ENCODE results near the gene PMS1.
A peak's percentile ranks its signal among the peaks of the same experiment; 100 is the strongest.
"Not testable (repeated sequence)": the region's sequence is repeated elsewhere in the genome, so short reads cannot be mapped to it uniquely, and the experiment has no call there.

PMS1 gene

DNA sequence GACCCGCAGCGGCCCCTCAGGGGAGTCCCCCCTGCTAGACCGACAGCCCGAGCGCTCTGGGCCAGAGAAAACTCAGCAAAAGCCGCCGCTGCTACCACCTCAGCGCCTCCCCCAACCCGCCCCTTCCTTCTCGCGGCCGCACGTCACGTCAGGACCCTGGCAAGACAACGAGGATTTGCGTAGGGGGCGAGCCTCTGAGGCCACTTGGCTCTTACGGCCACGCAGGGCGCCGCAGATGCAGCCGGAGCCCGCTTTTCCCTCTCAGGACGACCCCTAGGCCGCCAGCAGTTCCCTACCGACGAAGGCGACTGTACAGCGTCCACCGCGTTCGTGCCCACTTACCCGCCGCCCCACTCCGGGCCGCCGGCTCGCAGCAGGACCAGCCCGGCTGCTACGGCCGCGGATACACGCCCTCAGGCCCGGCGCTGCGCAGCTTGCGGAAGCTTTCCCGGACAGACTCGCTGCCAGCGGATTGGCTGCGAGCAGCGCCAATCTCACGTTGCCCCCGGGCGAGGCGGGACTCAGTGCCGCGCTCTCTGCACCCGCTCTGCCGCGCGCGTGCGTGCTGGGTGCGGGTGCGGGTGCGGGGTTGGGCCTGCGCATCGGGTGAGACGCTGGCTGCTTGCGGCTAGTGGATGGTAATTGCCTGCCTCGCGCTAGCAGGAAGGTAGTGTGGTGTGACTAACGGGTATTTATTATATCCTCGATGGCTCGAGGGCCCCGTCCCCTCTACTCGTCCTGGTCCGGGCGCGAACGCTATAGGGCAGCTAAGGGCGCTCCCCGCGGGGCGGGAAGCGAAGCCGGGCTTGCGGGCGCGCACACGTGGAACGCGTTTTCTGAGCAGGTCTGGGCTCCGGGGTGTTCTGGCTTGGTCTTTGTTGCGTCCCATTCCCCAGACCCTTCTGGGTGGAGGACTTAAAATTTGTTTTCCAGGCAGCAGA lies at the start of gene PMS1, which contains the start of gene ORMDL1:
Gene PMS1 (plus strand): TSS at position 524 of the 941 bp plus-strand sequence. CDS start 7,360 bp downstream, outside the sequence.
Gene ORMDL1 (minus strand): TSS at position 413 of the 941 bp plus-strand sequence. CDS start 1,744 bp downstream, outside the sequence.
- H3K9ac ChIP-seq (ENCODE audit: low read length), result peak within 1 kb of the TSS; percentile 91
- H3K4me2 ChIP-seq (ENCODE audit: low read length), result peak within 1 kb of the TSS; percentile 96
- H3F3A ChIP-seq (ENCODE audit: insufficient read depth, low read length), result no peaks in the 10 kb centered on the region
- H3K36me3 ChIP-seq (ENCODE audit: insufficient read depth, low read length), result peaks cover 59% of the 10 kb centered on the region
- TF ChIP-seq, protein P1, sequence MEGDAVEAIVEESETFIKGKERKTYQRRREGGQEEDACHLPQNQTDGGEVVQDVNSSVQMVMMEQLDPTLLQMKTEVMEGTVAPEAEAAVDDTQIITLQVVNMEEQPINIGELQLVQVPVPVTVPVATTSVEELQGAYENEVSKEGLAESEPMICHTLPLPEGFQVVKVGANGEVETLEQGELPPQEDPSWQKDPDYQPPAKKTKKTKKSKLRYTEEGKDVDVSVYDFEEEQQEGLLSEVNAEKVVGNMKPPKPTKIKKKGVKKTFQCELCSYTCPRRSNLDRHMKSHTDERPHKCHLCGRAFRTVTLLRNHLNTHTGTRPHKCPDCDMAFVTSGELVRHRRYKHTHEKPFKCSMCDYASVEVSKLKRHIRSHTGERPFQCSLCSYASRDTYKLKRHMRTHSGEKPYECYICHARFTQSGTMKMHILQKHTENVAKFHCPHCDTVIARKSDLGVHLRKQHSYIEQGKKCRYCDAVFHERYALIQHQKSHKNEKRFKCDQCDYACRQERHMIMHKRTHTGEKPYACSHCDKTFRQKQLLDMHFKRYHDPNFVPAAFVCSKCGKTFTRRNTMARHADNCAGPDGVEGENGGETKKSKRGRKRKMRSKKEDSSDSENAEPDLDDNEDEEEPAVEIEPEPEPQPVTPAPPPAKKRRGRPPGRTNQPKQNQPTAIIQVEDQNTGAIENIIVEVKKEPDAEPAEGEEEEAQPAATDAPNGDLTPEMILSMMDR (IDR thresholded peaks at IDR 0.05; ENCODE audit: low read length), result no peak
- no peak for TF ChIP-seq EZH2 (IDR thresholded peaks at IDR 0.05; ENCODE audit: borderline replicate concordance, low read length)
- H3K4me1 ChIP-seq (ENCODE audit: insufficient read depth, low read length, severe bottlenecking), result peaks cover 31% of the 10 kb centered on the region
- peak within 1 kb of the TSS; percentile 73 for H3K27ac ChIP-seq (ENCODE audit: low read depth, low read length, poor library complexity, severe bottlenecking)
- H3K27me3 ChIP-seq (ENCODE audit: insufficient read depth, low read length), result no peaks in the 10 kb centered on the region
- H3K9me2 ChIP-seq (ENCODE audit: low read depth, low read length), result no peaks in the 10 kb centered on the region
- no peaks in the 10 kb centered on the region for H4K20me1 ChIP-seq (ENCODE audit: insufficient read depth, low read length)
- peaks cover 68% of the 10 kb centered on the region for H3K79me2 ChIP-seq (ENCODE audit: insufficient read depth, low read length)
- no peaks in the 10 kb centered on the region for H3K9me3 ChIP-seq (ENCODE audit: low read length)
- no peak within 1 kb of the TSS for H2AFZ ChIP-seq (ENCODE audit: low read length)
- H3K4me3 ChIP-seq (ENCODE audit: low read depth, low read length, poor library complexity, severe bottlenecking), result peak within 1 kb of the TSS; percentile 79

DNA sequence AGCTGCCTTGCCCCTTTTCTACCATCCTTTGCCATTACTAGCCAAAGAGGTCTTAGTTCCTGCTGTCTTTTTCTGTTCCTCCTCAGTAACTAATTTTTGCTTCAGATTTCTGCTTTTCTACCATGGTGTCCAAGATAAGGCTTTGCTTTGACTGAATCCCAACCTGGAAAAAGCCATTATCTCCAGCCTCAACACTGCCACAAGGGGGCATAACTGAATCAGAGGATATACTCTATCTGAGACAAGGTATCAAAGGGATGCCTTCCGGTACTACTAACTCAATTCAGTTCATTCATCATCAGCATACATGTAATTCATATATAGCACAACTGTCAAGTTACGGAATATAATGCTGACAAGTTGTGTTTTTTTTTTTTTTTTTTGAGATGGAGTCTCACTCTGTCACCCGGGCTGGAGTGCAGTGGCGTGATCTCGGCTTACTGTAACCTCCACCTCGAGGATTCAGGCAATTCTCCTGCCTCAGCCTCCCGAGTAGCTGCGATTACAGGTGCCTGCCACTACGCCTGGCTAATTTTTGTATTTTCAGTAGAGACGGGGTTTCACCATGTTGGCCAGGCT lies 33.1 kb upstream of the PMS1 start:
- Histone ChIP-seq H3K27me3 (ENCODE audit: insufficient read depth, low read length) (no peaks in the 10 kb centered on the region), H3K9me3 (ENCODE audit: low read length) (no peaks in the 10 kb centered on the region), H3K79me2 (ENCODE audit: insufficient read depth, low read length) (no peaks in the 10 kb centered on the region), H3K4me2 (ENCODE audit: low read length) (no peak overlapping the region), H3K4me1 (ENCODE audit: insufficient read depth, low read length, severe bottlenecking) (no peaks in the 10 kb centered on the region), H3K36me3 (ENCODE audit: insufficient read depth, low read length) (peaks cover 20% of the 10 kb centered on the region; the same call in 1 of the 2 replicates), H3K9ac (ENCODE audit: low read length) (no peak overlapping the region), H3K4me3 (ENCODE audit: low read depth, low read length, poor library complexity, severe bottlenecking) (no peak overlapping the region), H3K27ac (ENCODE audit: low read depth, low read length, poor library complexity, severe bottlenecking) (no peak overlapping the region), H3K9me2 (ENCODE audit: low read depth, low read length) (no peaks in the 10 kb centered on the region), H3F3A (ENCODE audit: insufficient read depth, low read length) (no peaks in the 10 kb centered on the region), H2AFZ (ENCODE audit: low read length) (no peak overlapping the region), H4K20me1 (ENCODE audit: insufficient read depth, low read length) (no peaks in the 10 kb centered on the region)
- no peak for TF ChIP-seq EZH2 (IDR thresholded peaks at IDR 0.05; ENCODE audit: borderline replicate concordance, low read length)
- TF ChIP-seq, protein P1 (IDR thresholded peaks at IDR 0.05; ENCODE audit: low read length), result peak; percentile 81

DNA sequence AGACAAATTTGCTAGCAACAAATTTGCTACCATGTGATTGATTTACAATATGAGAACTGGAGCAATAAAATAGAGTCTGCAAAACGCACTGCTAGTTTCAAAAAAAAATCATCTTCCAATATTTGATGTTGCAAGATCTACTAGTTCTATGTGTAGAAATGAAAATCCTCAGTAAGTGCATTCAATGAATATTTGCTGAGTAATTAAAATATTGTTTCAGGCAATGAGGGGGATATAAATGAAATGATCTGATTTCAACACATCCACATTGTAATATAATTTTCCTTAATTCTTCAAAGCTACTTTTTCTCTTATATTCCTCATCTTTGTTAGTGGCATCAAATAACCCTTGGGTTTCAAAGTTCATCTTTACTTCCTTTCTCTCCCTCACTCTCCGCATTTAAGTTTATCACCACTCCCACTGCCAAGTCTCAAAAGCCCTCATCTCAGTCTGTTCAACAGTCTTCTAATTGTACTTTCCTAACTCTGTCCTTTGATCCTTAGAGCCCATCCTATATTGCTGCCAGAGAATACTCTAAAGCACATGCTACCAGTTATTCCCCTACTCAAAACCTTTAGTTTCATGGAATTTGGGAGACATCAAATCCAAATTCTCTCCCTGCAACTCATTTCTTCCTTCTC lies 27.8 kb upstream of the PMS1 start:
- Histone ChIP-seq H3K4me3 (ENCODE audit: low read depth, low read length, poor library complexity, severe bottlenecking) (no peak overlapping the region), H3K79me2 (ENCODE audit: insufficient read depth, low read length) (no peaks in the 10 kb centered on the region), H3K27ac (ENCODE audit: low read depth, low read length, poor library complexity, severe bottlenecking) (no peak overlapping the region), H3K9ac (ENCODE audit: low read length) (no peak overlapping the region), H3K27me3 (ENCODE audit: insufficient read depth, low read length) (no peaks in the 10 kb centered on the region), H3K4me2 (ENCODE audit: low read length) (no peak overlapping the region), H3F3A (ENCODE audit: insufficient read depth, low read length) (no peaks in the 10 kb centered on the region), H3K9me2 (ENCODE audit: low read depth, low read length) (no peaks in the 10 kb centered on the region), H4K20me1 (ENCODE audit: insufficient read depth, low read length) (no peaks in the 10 kb centered on the region), H3K36me3 (ENCODE audit: insufficient read depth, low read length) (peaks cover 16% of the 10 kb centered on the region; the same call in 1 of the 2 replicates), H2AFZ (ENCODE audit: low read length) (no peak overlapping the region), H3K9me3 (ENCODE audit: low read length) (no peaks in the 10 kb centered on the region), H3K4me1 (ENCODE audit: insufficient read depth, low read length, severe bottlenecking) (peaks cover 4% of the 10 kb centered on the region)
- TF ChIP-seq EZH2 (IDR thresholded peaks at IDR 0.05; ENCODE audit: borderline replicate concordance, low read length), result no peak
- TF ChIP-seq, protein P1 (IDR thresholded peaks at IDR 0.05; ENCODE audit: low read length), result no peak

DNA sequence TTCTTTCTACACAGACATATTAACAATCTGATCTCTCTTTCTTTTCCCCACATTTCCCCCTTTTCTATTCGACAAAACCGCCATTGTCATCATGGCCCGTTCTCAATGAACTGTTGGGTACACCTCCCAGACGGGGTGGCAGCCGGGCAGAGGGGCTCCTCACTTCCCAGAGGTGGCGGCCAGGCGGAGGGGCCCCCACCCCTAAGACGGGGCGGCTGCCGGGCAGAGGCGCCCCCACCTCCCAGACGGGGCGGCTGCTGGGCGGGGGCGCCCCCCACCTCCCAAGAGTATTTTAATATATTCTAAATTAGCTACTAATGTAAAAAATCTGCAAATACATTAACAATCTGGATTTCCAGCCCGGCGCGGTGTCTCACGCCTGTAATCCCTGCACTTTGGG lies 24.1 kb upstream of the PMS1 start:
- H3K36me3 ChIP-seq (ENCODE audit: insufficient read depth, low read length), result not testable (repeated sequence)

More for the DNA sequence above, 24.1 kb upstream of the PMS1 start:
- H3K27ac ChIP-seq (ENCODE audit: low read depth, low read length, poor library complexity, severe bottlenecking); H3K4me3 ChIP-seq (ENCODE audit: low read depth, low read length, poor library complexity, severe bottlenecking); H3K79me2 ChIP-seq (ENCODE audit: insufficient read depth, low read length); H3K9ac ChIP-seq (ENCODE audit: low read length); H4K20me1 ChIP-seq (ENCODE audit: insufficient read depth, low read length); H2AFZ ChIP-seq (ENCODE audit: low read length); H3K9me3 ChIP-seq (ENCODE audit: low read length); H3K4me2 ChIP-seq (ENCODE audit: low read length); H3F3A ChIP-seq (ENCODE audit: insufficient read depth, low read length); H3K27me3 ChIP-seq (ENCODE audit: insufficient read depth, low read length); H3K9me2 ChIP-seq (ENCODE audit: low read depth, low read length): not testable (repeated sequence)
- peaks cover 23% of the 10 kb centered on the region for H3K4me1 ChIP-seq (ENCODE audit: insufficient read depth, low read length, severe bottlenecking)

All from OCI-LY1 (cell line).